Neural cell (in vitro differentiated cells): ENCODE results near the gene BCL2L11. TPM values are rescaled to one million over a fixed set of nuclear protein-coding genes. Genes with fewer than 3 reads are reported as not detected.

Experiments
- H2AFZ ChIP-seq: fragments of 200-600, 300-800 bp; sonication (generic), shearing (Covaris generic); 2 replicates; pipeline ENCODE4 v1.6.0; 2014; ENCODE audit warnings: low read depth, mild to moderate bottlenecking, antibody characterized with exemption, low read length, moderate library complexity
- H3F3A ChIP-seq: fragments of 200-600 bp; shearing (Covaris generic); 2 replicates; pipeline ENCODE4 v1.6.1; 2016; ENCODE audit warnings: mild to moderate bottlenecking, moderate library complexity, mixed read lengths, antibody characterized with exemption, low read length; ENCODE audit not compliant: insufficient read depth, poor library complexity, severe bottlenecking
- H3K27ac ChIP-seq: fragments of 200-600, 300-800 bp; sonication (generic), shearing (Covaris generic); 2 replicates; pipeline ENCODE4 v1.5.1; 2014; ENCODE audit warnings: mild to moderate bottlenecking, low read length, moderate library complexity
- H3K27me3 ChIP-seq: fragments of 300-800, 200-600 bp; sonication (generic), shearing (Covaris generic); 2 replicates; pipeline ENCODE4 v1.6.0; 2014; ENCODE audit warnings: mild to moderate bottlenecking, low read depth, low read length, moderate library complexity; ENCODE audit not compliant: insufficient read depth
- H3K36me3 ChIP-seq: fragments of 300-800, 200-600 bp; sonication (generic), shearing (Covaris generic); 2 replicates; pipeline ENCODE4 v1.5.1; 2014; ENCODE audit warnings: mild to moderate bottlenecking, antibody characterized with exemption, low read length, moderate library complexity; ENCODE audit not compliant: insufficient read depth
- H3K4me2 ChIP-seq: fragments of 300-800, 200-600 bp; sonication (generic), shearing (Covaris generic); 2 replicates; pipeline ENCODE4 v1.6.0; 2014; ENCODE audit warnings: mild to moderate bottlenecking, low read length
- H3K4me3 ChIP-seq: fragments of 300-800, 200-600 bp; sonication (generic), shearing (Covaris generic); 2 replicates; pipeline ENCODE4 v1.5.1; 2014; ENCODE audit warnings: mild to moderate bottlenecking, low read length, moderate library complexity
- H3K79me2 ChIP-seq: fragments of 200-600 bp; shearing (Covaris generic); replicated peaks from 2 replicates; pipeline ENCODE4 v1.6.0; 2014; ENCODE audit warnings: mild to moderate bottlenecking, low read length, moderate library complexity; ENCODE audit not compliant: insufficient read depth
- H3K9ac ChIP-seq: fragments of 300-800, 200-600 bp; sonication (generic), shearing (Covaris generic); 2 replicates; pipeline ENCODE4 v1.6.1; 2016; ENCODE audit warnings: mild to moderate bottlenecking, low read length, mixed read lengths
- H3K9me2 ChIP-seq: fragments of 200-600 bp; shearing (Covaris generic); 2 replicates; pipeline ENCODE4 v1.6.1; 2016; ENCODE audit warnings: mild to moderate bottlenecking, low read length, mixed read lengths; ENCODE audit not compliant: insufficient read depth
- H3K9me3 ChIP-seq: fragments of 200-600, 300-800 bp; sonication (generic), shearing (Covaris generic); 2 replicates; pipeline ENCODE4 v1.6.1; 2016; ENCODE audit warnings: mild to moderate bottlenecking, mixed run types, low read length, moderate library complexity, mixed read lengths
- H4K20me1 ChIP-seq: fragments of 200-600 bp; shearing (Covaris generic); 2 replicates; pipeline ENCODE4 v1.6.1; 2016; ENCODE audit warnings: mild to moderate bottlenecking, mixed run types; ENCODE audit not compliant: insufficient read depth
- EP300 ChIP-seq: fragments of 450-650 bp; conservative IDR thresholded peaks from 2 replicates; pipeline ENCODE4 v1.6.1; 2014; ENCODE audit warnings: antibody characterized with exemption, mild to moderate bottlenecking, moderate library complexity; ENCODE audit not compliant: poor library complexity, severe bottlenecking
- EZH2 ChIP-seq: fragments of 200-600, 300-800 bp; shearing (Covaris generic), sonication (generic); IDR thresholded peaks from 2 replicates; pipeline ENCODE4 v1.6.1; 2014; ENCODE audit warnings: antibody characterized with exemption, low read length, borderline replicate concordance, mild to moderate bottlenecking; ENCODE audit not compliant: insufficient read depth, poor library complexity, severe bottlenecking
- MXI1 ChIP-seq: fragments of 450-650 bp; conservative IDR thresholded peaks from 2 replicates; pipeline ENCODE4 v1.6.1; 2014; ENCODE audit warnings: antibody characterized with exemption, mild to moderate bottlenecking; ENCODE audit not compliant: poor library complexity, severe bottlenecking
- POLR2AphosphoS5 ChIP-seq: IDR thresholded peaks from 2 replicates; pipeline ENCODE4 v1.6.1; 2012
- RAD21 ChIP-seq: fragments of 450-650 bp; conservative IDR thresholded peaks from 2 replicates; pipeline ENCODE4 v1.6.1; 2014; ENCODE audit warnings: antibody characterized with exemption, mild to moderate bottlenecking, moderate library complexity
- SMC3 ChIP-seq: fragments of 450-650 bp; conservative IDR thresholded peaks from 2 replicates; pipeline ENCODE4 v1.6.1; 2014; ENCODE audit warnings: antibody characterized with exemption, mild to moderate bottlenecking, moderate library complexity; ENCODE audit not compliant: poor library complexity
- TAF1 ChIP-seq: IDR thresholded peaks from 2 replicates; pipeline ENCODE4 v1.6.1; 2012; ENCODE audit warnings: low read depth
- polyA plus RNA-seq: library from polyadenylated mRNA; depleted of rRNA; stranded (reverse); fragments of >200 nt; gene quantifications from 2 replicates; pipeline ENCODE4 v1.2.3, GENCODE V29; 2014
- TF ChIP-seq, protein P1 (sequence below): fragments of 450-650 bp; IDR thresholded peaks from 2 replicates; pipeline ENCODE4 v1.5.1; 2014; ENCODE audit warnings: antibody characterized with exemption, mild to moderate bottlenecking, moderate library complexity; ENCODE audit not compliant: poor library complexity, severe bottlenecking
- TF ChIP-seq, protein P2 (sequence below): IDR thresholded peaks from 2 replicates; pipeline ENCODE4 v1.6.1; 2012; ENCODE audit warnings: borderline replicate concordance

BCL2L11 gene
- polyA plus RNA-seq, 1 donor from 2014 or later = 2.6 TPM

DNA sequence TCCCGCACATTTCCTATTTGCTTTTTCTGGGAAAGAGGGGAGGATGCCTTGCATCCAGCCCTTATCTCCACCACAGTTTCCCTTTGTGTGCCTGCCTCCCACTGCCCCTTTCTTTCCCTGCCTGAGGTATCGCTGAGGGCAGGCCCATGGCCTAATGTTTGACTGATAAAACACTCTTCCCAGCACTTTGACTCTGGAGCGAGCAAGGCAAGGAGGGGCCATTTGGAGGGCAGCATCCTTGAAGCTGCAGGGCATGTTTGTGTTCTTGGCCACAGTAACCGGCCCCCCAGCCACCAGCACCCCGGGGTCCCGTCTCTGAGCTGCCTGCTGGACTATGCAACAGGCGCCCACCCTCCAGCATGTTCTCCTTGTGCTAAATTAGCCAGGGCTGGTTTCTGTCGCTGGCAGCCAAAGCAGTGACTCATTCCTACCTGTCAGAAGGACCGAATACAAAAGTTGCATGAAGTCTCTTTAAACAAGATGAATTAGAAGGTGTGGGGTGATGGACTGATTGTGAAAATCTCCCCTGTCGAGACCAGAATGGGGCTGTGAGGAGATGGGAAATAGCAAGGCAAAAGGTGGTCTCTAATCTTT, 50.7 kb downstream of the BCL2L11 start:
- H3K27ac ChIP-seq = no peak overlapping the region
- H3K9ac ChIP-seq = no peak overlapping the region
- H3K36me3 ChIP-seq = no peaks in the 10 kb centered on the region
- H3K4me2 ChIP-seq = no peak overlapping the region
- H3K9me3 ChIP-seq = no peaks in the 10 kb centered on the region
- H4K20me1 ChIP-seq = no peaks in the 10 kb centered on the region
- no peak overlapping the region for H2AFZ ChIP-seq
- H3F3A ChIP-seq = no peaks in the 10 kb centered on the region
- H3K9me2 ChIP-seq = no peaks in the 10 kb centered on the region
- TF ChIP-seq RAD21 (no peak), MXI1 (no peak), EP300 (no peak), POLR2AphosphoS5 (no peak), SMC3 (no peak), TAF1 (no peak), EZH2 (no peak)
- TF ChIP-seq, protein P1, sequence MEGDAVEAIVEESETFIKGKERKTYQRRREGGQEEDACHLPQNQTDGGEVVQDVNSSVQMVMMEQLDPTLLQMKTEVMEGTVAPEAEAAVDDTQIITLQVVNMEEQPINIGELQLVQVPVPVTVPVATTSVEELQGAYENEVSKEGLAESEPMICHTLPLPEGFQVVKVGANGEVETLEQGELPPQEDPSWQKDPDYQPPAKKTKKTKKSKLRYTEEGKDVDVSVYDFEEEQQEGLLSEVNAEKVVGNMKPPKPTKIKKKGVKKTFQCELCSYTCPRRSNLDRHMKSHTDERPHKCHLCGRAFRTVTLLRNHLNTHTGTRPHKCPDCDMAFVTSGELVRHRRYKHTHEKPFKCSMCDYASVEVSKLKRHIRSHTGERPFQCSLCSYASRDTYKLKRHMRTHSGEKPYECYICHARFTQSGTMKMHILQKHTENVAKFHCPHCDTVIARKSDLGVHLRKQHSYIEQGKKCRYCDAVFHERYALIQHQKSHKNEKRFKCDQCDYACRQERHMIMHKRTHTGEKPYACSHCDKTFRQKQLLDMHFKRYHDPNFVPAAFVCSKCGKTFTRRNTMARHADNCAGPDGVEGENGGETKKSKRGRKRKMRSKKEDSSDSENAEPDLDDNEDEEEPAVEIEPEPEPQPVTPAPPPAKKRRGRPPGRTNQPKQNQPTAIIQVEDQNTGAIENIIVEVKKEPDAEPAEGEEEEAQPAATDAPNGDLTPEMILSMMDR = no peak
- TF ChIP-seq, protein P2, sequence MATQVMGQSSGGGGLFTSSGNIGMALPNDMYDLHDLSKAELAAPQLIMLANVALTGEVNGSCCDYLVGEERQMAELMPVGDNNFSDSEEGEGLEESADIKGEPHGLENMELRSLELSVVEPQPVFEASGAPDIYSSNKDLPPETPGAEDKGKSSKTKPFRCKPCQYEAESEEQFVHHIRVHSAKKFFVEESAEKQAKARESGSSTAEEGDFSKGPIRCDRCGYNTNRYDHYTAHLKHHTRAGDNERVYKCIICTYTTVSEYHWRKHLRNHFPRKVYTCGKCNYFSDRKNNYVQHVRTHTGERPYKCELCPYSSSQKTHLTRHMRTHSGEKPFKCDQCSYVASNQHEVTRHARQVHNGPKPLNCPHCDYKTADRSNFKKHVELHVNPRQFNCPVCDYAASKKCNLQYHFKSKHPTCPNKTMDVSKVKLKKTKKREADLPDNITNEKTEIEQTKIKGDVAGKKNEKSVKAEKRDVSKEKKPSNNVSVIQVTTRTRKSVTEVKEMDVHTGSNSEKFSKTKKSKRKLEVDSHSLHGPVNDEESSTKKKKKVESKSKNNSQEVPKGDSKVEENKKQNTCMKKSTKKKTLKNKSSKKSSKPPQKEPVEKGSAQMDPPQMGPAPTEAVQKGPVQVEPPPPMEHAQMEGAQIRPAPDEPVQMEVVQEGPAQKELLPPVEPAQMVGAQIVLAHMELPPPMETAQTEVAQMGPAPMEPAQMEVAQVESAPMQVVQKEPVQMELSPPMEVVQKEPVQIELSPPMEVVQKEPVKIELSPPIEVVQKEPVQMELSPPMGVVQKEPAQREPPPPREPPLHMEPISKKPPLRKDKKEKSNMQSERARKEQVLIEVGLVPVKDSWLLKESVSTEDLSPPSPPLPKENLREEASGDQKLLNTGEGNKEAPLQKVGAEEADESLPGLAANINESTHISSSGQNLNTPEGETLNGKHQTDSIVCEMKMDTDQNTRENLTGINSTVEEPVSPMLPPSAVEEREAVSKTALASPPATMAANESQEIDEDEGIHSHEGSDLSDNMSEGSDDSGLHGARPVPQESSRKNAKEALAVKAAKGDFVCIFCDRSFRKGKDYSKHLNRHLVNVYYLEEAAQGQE = no peak
- no peaks in the 10 kb centered on the region for H3K79me2 ChIP-seq
- H3K27me3 ChIP-seq = no peaks in the 10 kb centered on the region
- no peak overlapping the region for H3K4me3 ChIP-seq

DNA sequence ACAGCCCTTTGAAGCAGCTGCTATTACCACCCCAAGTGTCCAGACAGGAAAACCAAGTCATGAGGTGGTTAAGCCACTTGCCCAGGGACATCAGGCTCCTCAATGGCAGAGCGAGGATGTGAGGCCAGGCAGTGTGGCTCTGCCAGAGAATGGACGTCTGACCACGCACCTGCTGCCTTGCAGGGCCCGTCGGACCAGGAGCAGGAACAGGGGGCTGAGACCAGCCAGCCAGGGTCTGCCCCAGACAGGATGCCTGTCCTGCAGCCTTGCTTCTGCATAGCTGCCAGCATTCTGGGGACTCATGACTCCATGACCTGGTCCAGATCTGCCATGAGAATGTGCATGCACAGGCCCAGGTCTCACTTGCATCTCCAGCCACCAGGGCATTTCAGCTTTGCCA, 52.0 kb downstream of the BCL2L11 start:
- no peak overlapping the region for H3K27ac ChIP-seq
- no peaks in the 10 kb centered on the region for H3F3A ChIP-seq
- no peaks in the 10 kb centered on the region for H4K20me1 ChIP-seq
- H3K27me3 ChIP-seq = no peaks in the 10 kb centered on the region
- H3K9ac ChIP-seq = no peak overlapping the region
- no peak overlapping the region for H3K4me3 ChIP-seq
- no peak overlapping the region for H2AFZ ChIP-seq
- no peaks in the 10 kb centered on the region for H3K79me2 ChIP-seq
- H3K9me3 ChIP-seq = no peaks in the 10 kb centered on the region
- no peak overlapping the region for H3K4me2 ChIP-seq
- TF ChIP-seq TAF1 (no peak), MXI1 (no peak), SMC3 (no peak), POLR2AphosphoS5 (no peak), RAD21 (no peak), EP300 (no peak), EZH2 (no peak)
- TF ChIP-seq, protein P2 = no peak
- TF ChIP-seq, protein P1 = no peak
- H3K36me3 ChIP-seq = no peaks in the 10 kb centered on the region
- H3K9me2 ChIP-seq = no peaks in the 10 kb centered on the region
